IMR-90 (cell line): ENCODE measurements around the gene KHNYN. TPM values are rescaled to one million over a fixed set of nuclear protein-coding genes. Genes with fewer than 3 reads are reported as not detected.

ENCODE experiments used
- ATAC-seq: fragments of 200-7000 bp; cut with Tn5 transposase; 2 replicates; pipeline ENCODE4 v1.9.1; 2020; ENCODE audit warnings: low read depth, mild to moderate bottlenecking, moderate library complexity
- BruUV-seq: library from RNA; stranded (reverse); fragments of 400-500 nt; replicated peaks from 2 replicates; lab custom pipeline; 2021; lab: Mats Ljungman, UMichigan
- CTCF ChIA-PET: fragments of 300-600 bp; formaldehyde crosslinking; extraction: SDS; loops from one replicate; lab custom pipeline; 2021; ENCODE audit warnings: antibody characterized with exemption; lab: Yijun Ruan, JAX
- POLR2A ChIA-PET: fragments of 300-600 bp; sonication (Branson Sonifier 250); formaldehyde crosslinking; loops from one replicate; lab custom pipeline; 2022; ENCODE audit warnings: antibody characterized with exemption; ENCODE audit not compliant: unreplicated experiment; lab: Charles Lee
- DNase-seq: peaks from one replicate; pipeline ENCODE4 v3.0.0; 2013
- H2AFZ ChIP-seq: replicated peaks from 2 replicates; pipeline ENCODE3; 2013; ENCODE audit warnings: low read length, mild to moderate bottlenecking; ENCODE audit not compliant: poor library complexity
- H2AK5ac ChIP-seq: 2 replicates; pipeline ENCODE4 v1.6.1; 2013; ENCODE audit warnings: low read depth, low read length, inconsistent platforms
- H2AK9ac ChIP-seq: replicated peaks from 2 replicates; pipeline ENCODE3; 2013; ENCODE audit warnings: mild to moderate bottlenecking, low read depth, low read length, moderate library complexity; ENCODE audit not compliant: poor library complexity
- H2BK120ac ChIP-seq: 2 replicates; pipeline ENCODE4 v1.6.1; 2013; ENCODE audit warnings: low read depth, low read length, inconsistent platforms
- H2BK15ac ChIP-seq: 3 replicates; pipeline ENCODE4 v1.6.1; 2013; ENCODE audit warnings: low read depth, low read length, inconsistent platforms
- H2BK20ac ChIP-seq: 2 replicates; pipeline ENCODE4 v1.6.1; 2013; ENCODE audit warnings: low read depth, mild to moderate bottlenecking, inconsistent platforms, low read length, moderate library complexity
- H2BK5ac ChIP-seq: 2 replicates; pipeline ENCODE4 v1.6.1; 2013; ENCODE audit warnings: mild to moderate bottlenecking, low read depth, low read length, inconsistent platforms; ENCODE audit not compliant: poor library complexity, severe bottlenecking
- H3K14ac ChIP-seq: replicated peaks from 2 replicates; pipeline ENCODE4 v1.6.1; 2013; ENCODE audit warnings: low read depth, low read length, inconsistent platforms
- H3K18ac ChIP-seq: 2 replicates; pipeline ENCODE4 v1.6.1; 2013; ENCODE audit warnings: low read depth, low read length, control low read depth
- H3K23ac ChIP-seq: 2 replicates; pipeline ENCODE4 v1.6.1; 2013; ENCODE audit warnings: low read depth, low read length, inconsistent platforms
- H3K27ac ChIP-seq: 2 replicates; pipeline ENCODE4 v1.5.1; 2013; ENCODE audit warnings: mild to moderate bottlenecking, control low read depth, low read length; ENCODE audit not compliant: insufficient read depth
- H3K27me3 ChIP-seq: 2 replicates; pipeline ENCODE4 v1.6.1; 2013; ENCODE audit warnings: low read length; ENCODE audit not compliant: control insufficient read depth, insufficient read depth
- H3K36me3 ChIP-seq: 2 replicates; pipeline ENCODE4 v1.6.1; 2013; ENCODE audit warnings: low read length, mixed read lengths; ENCODE audit not compliant: control insufficient read depth, insufficient read depth
- H3K4ac ChIP-seq: 2 replicates; pipeline ENCODE4 v1.6.1; 2013; ENCODE audit warnings: low read depth, low read length, inconsistent platforms
- H3K4me1 ChIP-seq: 2 replicates; pipeline ENCODE4 v1.6.1; 2013; ENCODE audit warnings: low read length, mixed read lengths; ENCODE audit not compliant: control insufficient read depth, insufficient read depth
- H3K4me2 ChIP-seq: 2 replicates; pipeline ENCODE4 v1.6.1; 2013; ENCODE audit warnings: low read depth, mild to moderate bottlenecking, control low read depth, low read length, moderate library complexity
- H3K4me3 ChIP-seq: 2 replicates; pipeline ENCODE4 v1.5.1; 2013; ENCODE audit warnings: low read depth, mild to moderate bottlenecking, control low read depth, low read length, moderate library complexity; ENCODE audit not compliant: insufficient read depth
- H3K56ac ChIP-seq: 2 replicates; pipeline ENCODE4 v1.6.1; 2013; ENCODE audit warnings: low read length, inconsistent platforms; ENCODE audit not compliant: insufficient read depth; ENCODE audit errors: extremely low read depth
- H3K79me1 ChIP-seq, 2 experiments: 2 replicates each; pipeline ENCODE4 v1.6.1; 2013; ENCODE audit warnings: low read length in 2 of 2, inconsistent platforms in 1 of 2, low read depth in 1 of 2
- H3K9ac ChIP-seq: 2 replicates; pipeline ENCODE4 v1.6.1; 2013; ENCODE audit warnings: low read depth, low read length, control low read depth
- H3K9me1 ChIP-seq: 2 replicates; pipeline ENCODE4 v1.6.1; 2013; ENCODE audit warnings: low read length, inconsistent platforms; ENCODE audit not compliant: insufficient read depth
- H3K9me3 ChIP-seq: 2 replicates; pipeline ENCODE4 v1.6.1; 2013; ENCODE audit warnings: low read length; ENCODE audit not compliant: control insufficient read depth, insufficient read depth
- H4K20me1 ChIP-seq: 2 replicates; pipeline ENCODE4 v1.6.1; 2013; ENCODE audit warnings: low read length, inconsistent platforms; ENCODE audit not compliant: insufficient read depth
- H4K5ac ChIP-seq: 2 replicates; pipeline ENCODE4 v1.6.1; 2013; ENCODE audit warnings: mild to moderate bottlenecking, low read depth, low read length, control low read depth
- H4K8ac ChIP-seq, 2 experiments: 2 replicates each; pipeline ENCODE4 v1.6.1; 2013; ENCODE audit warnings: low read depth in 2 of 2, low read length in 2 of 2, control low read depth in 1 of 2, inconsistent platforms in 1 of 2
- H4K91ac ChIP-seq: 2 replicates; pipeline ENCODE4 v1.6.1; 2013; ENCODE audit warnings: low read depth, low read length, inconsistent platforms; ENCODE audit not compliant: insufficient read depth
- FOS ChIP-seq: fragments of 150-350 bp; IDR thresholded peaks from 2 replicates; pipeline ENCODE4 v1.6.1; 2016; ENCODE audit warnings: low read depth, low read length
- MXI1 ChIP-seq: IDR thresholded peaks from 2 replicates; pipeline ENCODE4 v1.6.1; 2012; ENCODE audit warnings: low read depth, mild to moderate bottlenecking, low read length, moderate library complexity, borderline replicate concordance
- RAD21 ChIP-seq: IDR thresholded peaks from 2 replicates; pipeline ENCODE4 v1.6.1; 2012; ENCODE audit warnings: low read length, improper control_type of control experiment
- RFX5 ChIP-seq: IDR thresholded peaks from 2 replicates; pipeline ENCODE4 v1.8.0; 2012; ENCODE audit warnings: low read depth, mild to moderate bottlenecking, low read length, moderate library complexity
- WGBS, 2 experiments: methylation state at CpG; one replicate each; pipeline versions ENCODE4 v1.1.5 to v1.1.7; 2013; ENCODE audit warnings: missing lambda C conversion rate in 2 of 2; ENCODE audit not compliant: insufficient read length in 1 of 2; ENCODE audit errors: extremely low coverage in 2 of 2; 5-methylcytosine and 5-hydroxymethylcytosine counted together
- dilution Hi-C: fragments of 300-500 bp; cut with HindIII; formaldehyde crosslinking; loops from one replicate; pipeline ENCODE4 v1.14.3; 2018; ENCODE audit warnings: low sequenced_read_pairs; ENCODE audit not compliant: unreplicated experiment
- in situ Hi-C: fragments of 300-500 bp; cut with MboI; formaldehyde crosslinking; loops from 3 replicates; pipeline ENCODE4 v1.14.3; 2019; ENCODE audit warnings: low sequenced_read_pairs, inconsistent platforms, mixed read lengths
- intact Hi-C: fragments of 100-400 bp; cut with micrococcal nuclease; formaldehyde crosslinking; loops from 2 replicates; pipeline ENCODE4 v1.10.0; 2022
- polyA plus RNA-seq, 3 experiments: library from polyadenylated mRNA; depleted of rRNA; stranded (reverse); fragments of >200 nt; gene quantifications; 2 replicates each; pipeline ENCODE4 v1.2.3, GENCODE V29; 2012; ENCODE audit warnings: low replicate concordance in 1 of 3
- total RNA-seq: library from RNA; depleted of rRNA; stranded (reverse); fragments of >200 nt; gene quantifications from 2 replicates; pipeline ENCODE4 v1.2.3, GENCODE V29; 2012

Gene KHNYN
- total and polyA plus RNA-seq, 2 of the 4 experiments (the other 2 are of a cell fraction): 18.9 to 24.4 TPM

DNA sequence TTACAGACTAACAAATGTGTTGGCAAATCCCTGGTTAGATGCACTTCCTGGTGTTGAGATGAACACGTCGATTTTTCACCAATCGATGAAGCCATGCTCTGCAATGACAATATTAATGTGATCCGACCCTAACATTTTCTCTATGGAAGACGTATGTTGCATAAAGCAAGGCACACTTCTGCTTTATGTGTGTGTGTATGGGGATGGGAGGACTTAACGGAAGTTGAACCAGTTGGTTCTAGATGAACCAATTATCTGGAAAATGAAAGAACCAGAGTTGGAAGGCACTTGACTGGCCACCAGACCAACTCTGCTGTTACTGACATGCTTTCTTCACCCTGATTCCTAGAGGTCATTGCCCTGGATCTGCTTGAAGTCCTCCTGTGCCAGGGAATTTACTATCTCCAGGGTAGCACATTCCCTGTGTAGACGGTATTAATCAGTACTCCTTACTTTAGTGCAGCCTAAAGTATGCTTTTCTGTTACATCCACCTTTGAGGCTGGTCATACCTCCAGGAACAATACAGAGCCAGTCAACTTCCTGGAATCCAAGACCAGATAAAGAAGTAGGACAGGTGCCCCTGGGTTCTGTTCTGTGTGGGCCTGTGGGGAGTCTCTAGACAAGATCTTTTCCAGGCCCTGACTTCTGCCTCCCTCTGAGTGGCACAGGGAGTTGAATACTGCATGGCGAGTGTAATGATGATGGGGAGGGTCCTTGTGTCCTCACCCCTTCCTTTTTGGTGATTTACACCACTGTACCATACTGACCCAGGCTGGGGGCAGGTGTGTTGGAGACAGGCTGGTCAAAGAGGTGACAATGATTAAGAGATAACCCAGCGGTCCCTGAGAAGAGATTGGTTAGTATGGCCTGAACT lies 8.7 kb downstream of the KHNYN start (continued):
- no peak for TF ChIP-seq FOS
- TF ChIP-seq RFX5: no peak

GRCh38 chr14:24439257-24439656 lies 9.5 kb downstream of the KHNYN start:
- Histone ChIP-seq H3K9ac (no peak overlapping the region), H2AK5ac (no peak overlapping the region), H3K27ac (no peak overlapping the region), H3K56ac (no peak overlapping the region), H3K14ac (no peak overlapping the region), H3K9me3 (no peaks in the 10 kb centered on the region), H4K8ac (no peak overlapping the region), H3K36me3 (peaks cover 47% of the 10 kb centered on the region), H3K4me2 (no peak overlapping the region), H3K27me3 (no peaks in the 10 kb centered on the region), H2BK20ac (no peak overlapping the region), H2AFZ (no peak overlapping the region), H3K18ac (no peak overlapping the region), H3K79me1 (peaks cover 18 to 41% of the 10 kb centered on the region in 2 experiments; a peak in 3 of 4 replicates), H4K91ac (no peak overlapping the region), H2AK9ac (no peak overlapping the region), H2BK5ac (no peak overlapping the region), H3K9me1 (no peaks in the 10 kb centered on the region), H3K4me1 (peaks cover 2% of the 10 kb centered on the region), H3K4me3 (no peak overlapping the region), H2BK15ac (no peak overlapping the region), H3K4ac (no peak overlapping the region), H2BK120ac (no peak overlapping the region), H4K20me1 (peaks cover 16% of the 10 kb centered on the region), H3K23ac (no peak overlapping the region), H4K5ac (no peak overlapping the region)
- CTCF ChIA-PET: no interaction called here
- in situ Hi-C loops (loop anchor here (5.0 to 25.0 kb wide), 5 partner anchors 74 to 1127 kb away; partner anchors contain the start of genes BCL2L2, FITM1, GMPR2 and NEDD8), dilution Hi-C loops (no loop called here), intact Hi-C loops (loop anchor here (10.0 kb wide), 1 partner anchor 224 kb away; the partner anchor contains the start of genes CHMP4A and MDP1)
- no TSS peak for BruUV-seq
- no CpG with 5 or more reads among the region's 1 CpG for WGBS, 2 experiments
- no peak for ATAC-seq
- no peak for DNase-seq
- POLR2A ChIA-PET: no interaction called here
- TF ChIP-seq RFX5: no peak
- TF ChIP-seq MXI1: no peak
- no peak for TF ChIP-seq RAD21
